OCI-LY7 (cell line): ENCODE data around the gene CRYBB1.

Experiments used
- CTCF ChIP-seq: fragments of 200-600 bp; sonication (generic); conservative IDR thresholded peaks from 2 replicates; pipeline ENCODE4 v1.5.1; 2014; ENCODE audit warnings: mild to moderate bottlenecking, antibody characterized with exemption, low read length, moderate library complexity, mixed read lengths
- EZH2phosphoT487 ChIP-seq: fragments of 200-600 bp; sonication (generic); IDR thresholded peaks from 2 replicates; pipeline ENCODE4 v1.6.1; 2018; ENCODE audit warnings: low read depth, borderline replicate concordance, mild to moderate bottlenecking, mixed run types, antibody characterized with exemption, low read length, moderate library complexity, mixed read lengths

GRCh38 chr22:26632422-26633155, 14.8 kb upstream of the CRYBB1 start:
- TF ChIP-seq CTCF (no peak), EZH2phosphoT487 (no peak)
